DND-41 (cell line): ENCODE results near the gene SIAH1.
"Not testable (repeated sequence)": the region's sequence is repeated elsewhere in the genome, so short reads cannot be mapped to it uniquely, and the experiment has no call there.

Experiments used
- ATAC-seq: fragments of 200-7000 bp; cut with Tn5 transposase; 3 replicates; pipeline ENCODE4 v1.9.1; 2021; ENCODE audit warnings: low read depth; ENCODE audit not compliant: insufficient read depth
- DNase-seq: peaks from one replicate; pipeline ENCODE4 v3.0.0-alpha.2; 2020
- H2AFZ ChIP-seq: 2 replicates; pipeline ENCODE4 v1.6.0; 2012; ENCODE audit warnings: low read depth, low read length
- H3K27ac ChIP-seq: 2 replicates; pipeline ENCODE4 v1.5.1; 2012; ENCODE audit warnings: low read length, inconsistent platforms
- H3K27me3 ChIP-seq: fragments of 200-600 bp; sonication (generic); 2 replicates; pipeline ENCODE4 v1.6.0; 2012; ENCODE audit warnings: low read length, mild to moderate bottlenecking, inconsistent platforms; ENCODE audit not compliant: insufficient read depth, poor library complexity
- H3K36me3 ChIP-seq: 2 replicates; pipeline ENCODE4 v1.5.1; 2012; ENCODE audit warnings: low read length, inconsistent platforms; ENCODE audit not compliant: insufficient read depth
- H3K4me1 ChIP-seq: 2 replicates; pipeline ENCODE4 v1.5.1; 2012; ENCODE audit warnings: mild to moderate bottlenecking, low read length; ENCODE audit not compliant: insufficient read depth
- H3K4me2 ChIP-seq: 2 replicates; pipeline ENCODE4 v1.6.0; 2012; ENCODE audit warnings: mild to moderate bottlenecking, moderate library complexity, low read length, inconsistent platforms; ENCODE audit not compliant: insufficient read depth
- H3K4me3 ChIP-seq, 2 experiments: fragments of 200-600 bp in 1 of 2; shearing (Covaris generic) in 1 of 2; 2 replicates each; pipeline ENCODE4 v1.5.1; 2012 to 2016; ENCODE audit warnings: inconsistent platforms in 2 of 2, low read length in 2 of 2, mild to moderate bottlenecking in 2 of 2, low read depth in 1 of 2, moderate library complexity in 1 of 2
- H3K79me2 ChIP-seq: 2 replicates; pipeline ENCODE4 v1.6.0; 2012; ENCODE audit warnings: low read length, inconsistent platforms; ENCODE audit not compliant: insufficient read depth
- H3K9ac ChIP-seq: 2 replicates; pipeline ENCODE4 v1.6.0; 2012; ENCODE audit warnings: low read depth, mild to moderate bottlenecking, inconsistent platforms, low read length, moderate library complexity
- H3K9me3 ChIP-seq: 2 replicates; pipeline ENCODE4 v1.5.1; 2012; ENCODE audit warnings: low read length, moderate library complexity, mild to moderate bottlenecking, inconsistent platforms; ENCODE audit not compliant: insufficient read depth, severe bottlenecking
- H4K20me1 ChIP-seq: 2 replicates; pipeline ENCODE4 v1.6.0; 2012; ENCODE audit warnings: low read length; ENCODE audit not compliant: insufficient read depth
- EZH2 ChIP-seq: IDR thresholded peaks from 3 replicates; pipeline ENCODE4 v1.6.1; 2012; ENCODE audit warnings: borderline replicate concordance, low read depth, mild to moderate bottlenecking, moderate library complexity, low read length, inconsistent platforms; ENCODE audit not compliant: severe bottlenecking
- TF ChIP-seq, protein P1 (sequence below): IDR thresholded peaks from 2 replicates; pipeline ENCODE4 v1.5.1; 2012; ENCODE audit warnings: borderline replicate concordance, low read length, moderate library complexity, mild to moderate bottlenecking; ENCODE audit not compliant: poor library complexity, severe bottlenecking; ENCODE audit errors: extremely low read depth

Gene SIAH1

GRCh38 chr16:48354877-48355855 is 30.0 kb downstream of the SIAH1 start:
- Histone ChIP-seq H3K27ac (no peak overlapping the region), H3K79me2 (peaks cover 88% of the 10 kb centered on the region), H3K9me3 (no peaks in the 10 kb centered on the region), H3K4me3 (no peak overlapping the region), H3K9ac (no peak overlapping the region), H3K4me2 (no peak overlapping the region), H2AFZ (no peak overlapping the region), H4K20me1 (peaks cover 63% of the 10 kb centered on the region), H3K4me1 (no peaks in the 10 kb centered on the region), H3K27me3 (no peaks in the 10 kb centered on the region), H3K36me3 (peaks cover 72% of the 10 kb centered on the region)
- DNase-seq (no peak), ATAC-seq (no peak)
- TF ChIP-seq, protein P1, sequence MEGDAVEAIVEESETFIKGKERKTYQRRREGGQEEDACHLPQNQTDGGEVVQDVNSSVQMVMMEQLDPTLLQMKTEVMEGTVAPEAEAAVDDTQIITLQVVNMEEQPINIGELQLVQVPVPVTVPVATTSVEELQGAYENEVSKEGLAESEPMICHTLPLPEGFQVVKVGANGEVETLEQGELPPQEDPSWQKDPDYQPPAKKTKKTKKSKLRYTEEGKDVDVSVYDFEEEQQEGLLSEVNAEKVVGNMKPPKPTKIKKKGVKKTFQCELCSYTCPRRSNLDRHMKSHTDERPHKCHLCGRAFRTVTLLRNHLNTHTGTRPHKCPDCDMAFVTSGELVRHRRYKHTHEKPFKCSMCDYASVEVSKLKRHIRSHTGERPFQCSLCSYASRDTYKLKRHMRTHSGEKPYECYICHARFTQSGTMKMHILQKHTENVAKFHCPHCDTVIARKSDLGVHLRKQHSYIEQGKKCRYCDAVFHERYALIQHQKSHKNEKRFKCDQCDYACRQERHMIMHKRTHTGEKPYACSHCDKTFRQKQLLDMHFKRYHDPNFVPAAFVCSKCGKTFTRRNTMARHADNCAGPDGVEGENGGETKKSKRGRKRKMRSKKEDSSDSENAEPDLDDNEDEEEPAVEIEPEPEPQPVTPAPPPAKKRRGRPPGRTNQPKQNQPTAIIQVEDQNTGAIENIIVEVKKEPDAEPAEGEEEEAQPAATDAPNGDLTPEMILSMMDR = no peak
- no peak for TF ChIP-seq EZH2

- H3K4me3 ChIP-seq, DNase-seq, ATAC-seq, H3K27me3 ChIP-seq, H2AFZ ChIP-seq, H3K4me2 ChIP-seq, H3K4me1 ChIP-seq, H3K9ac ChIP-seq, H3K27ac ChIP-seq, H3K9me3 ChIP-seq: not testable (repeated sequence)
- Histone ChIP-seq H3K79me2 (peaks cover 80% of the 10 kb centered on the region), H3K36me3 (peaks cover 74% of the 10 kb centered on the region), H4K20me1 (peaks cover 57% of the 10 kb centered on the region)
These were observed 30.8 kb downstream of the SIAH1 start for GRCh38 chr16:48354385-48354784.

- no peaks in the 10 kb centered on the region for H3K9me3 ChIP-seq
- ATAC-seq = peak; percentile 93
- no peak overlapping the region for H3K27ac ChIP-seq
- TF ChIP-seq, protein P1 = peak; percentile 95
- TF ChIP-seq EZH2 = no peak
- H3K4me1 ChIP-seq = no peaks in the 10 kb centered on the region
- H3K9ac ChIP-seq = no peak overlapping the region
- H2AFZ ChIP-seq = no peak overlapping the region
- no peaks in the 10 kb centered on the region for H3K27me3 ChIP-seq
- peaks cover 51% of the 10 kb centered on the region for H4K20me1 ChIP-seq
- peaks cover 78% of the 10 kb centered on the region for H3K36me3 ChIP-seq
- peak; percentile 73 for DNase-seq
- H3K79me2 ChIP-seq = peaks cover 72% of the 10 kb centered on the region
- no peak overlapping the region for H3K4me2 ChIP-seq
- no peak overlapping the region for H3K4me3 ChIP-seq
These were observed 31.5 kb downstream of the SIAH1 start for GRCh38 chr16:48353565-48354163.

DNA sequence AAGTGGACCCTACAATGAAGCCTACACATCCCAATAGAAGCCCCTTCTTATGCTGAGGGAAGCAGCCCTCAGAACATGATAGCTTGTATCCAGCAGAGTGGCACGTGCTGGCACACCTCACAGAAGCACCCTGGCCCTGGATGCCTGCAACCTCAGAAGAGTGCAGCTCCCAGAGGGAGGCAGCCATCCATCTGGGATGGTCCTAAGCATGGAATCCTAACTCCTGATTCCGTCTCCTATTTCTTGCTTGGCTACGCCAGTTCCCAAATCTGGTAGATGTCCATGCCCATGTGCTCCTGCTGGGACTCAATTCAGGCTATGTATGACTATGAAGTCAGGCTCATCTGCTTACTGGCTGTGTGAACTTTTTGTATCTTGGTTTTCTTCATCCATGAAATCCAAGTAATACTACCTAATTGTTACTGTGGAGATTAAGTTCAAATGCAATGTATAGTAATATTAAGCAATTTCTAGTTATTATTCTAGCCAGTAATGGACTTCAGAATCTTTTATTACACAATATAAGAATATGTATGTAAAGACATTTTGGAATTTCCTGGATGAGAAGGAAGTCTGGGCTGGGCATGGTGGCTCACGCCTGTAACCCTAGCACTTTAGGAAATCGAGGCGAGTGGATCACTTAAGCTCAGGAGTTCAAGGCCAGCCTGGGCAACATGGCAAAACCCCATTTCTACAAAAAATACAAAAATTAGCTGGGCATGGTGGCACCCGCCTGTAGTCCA is 32.4 kb downstream of the SIAH1 start:
- ATAC-seq (no peak), DNase-seq (no peak)
- Histone ChIP-seq H3K36me3 (peaks cover 84% of the 10 kb centered on the region), H3K79me2 (peaks cover 64% of the 10 kb centered on the region), H4K20me1 (peaks cover 46% of the 10 kb centered on the region), H3K27me3 (no peaks in the 10 kb centered on the region), H3K9me3 (no peaks in the 10 kb centered on the region), H3K4me1 (no peaks in the 10 kb centered on the region), H3K27ac (no peak overlapping the region), H3K4me2 (no peak overlapping the region), H3K4me3 (no peak overlapping the region), H2AFZ (no peak overlapping the region), H3K9ac (no peak overlapping the region)
- TF ChIP-seq, protein P1 = peak; percentile 2
- TF ChIP-seq EZH2 = no peak
